ENCODE measurements around the gene MEIOSIN. TPM values are rescaled to one million over a fixed set of nuclear protein-coding genes. Genes with fewer than 3 reads are reported as not detected.

Gene MEIOSIN
- total RNA-seq, 1 donor from 2014 or later, result not detected

DNA sequence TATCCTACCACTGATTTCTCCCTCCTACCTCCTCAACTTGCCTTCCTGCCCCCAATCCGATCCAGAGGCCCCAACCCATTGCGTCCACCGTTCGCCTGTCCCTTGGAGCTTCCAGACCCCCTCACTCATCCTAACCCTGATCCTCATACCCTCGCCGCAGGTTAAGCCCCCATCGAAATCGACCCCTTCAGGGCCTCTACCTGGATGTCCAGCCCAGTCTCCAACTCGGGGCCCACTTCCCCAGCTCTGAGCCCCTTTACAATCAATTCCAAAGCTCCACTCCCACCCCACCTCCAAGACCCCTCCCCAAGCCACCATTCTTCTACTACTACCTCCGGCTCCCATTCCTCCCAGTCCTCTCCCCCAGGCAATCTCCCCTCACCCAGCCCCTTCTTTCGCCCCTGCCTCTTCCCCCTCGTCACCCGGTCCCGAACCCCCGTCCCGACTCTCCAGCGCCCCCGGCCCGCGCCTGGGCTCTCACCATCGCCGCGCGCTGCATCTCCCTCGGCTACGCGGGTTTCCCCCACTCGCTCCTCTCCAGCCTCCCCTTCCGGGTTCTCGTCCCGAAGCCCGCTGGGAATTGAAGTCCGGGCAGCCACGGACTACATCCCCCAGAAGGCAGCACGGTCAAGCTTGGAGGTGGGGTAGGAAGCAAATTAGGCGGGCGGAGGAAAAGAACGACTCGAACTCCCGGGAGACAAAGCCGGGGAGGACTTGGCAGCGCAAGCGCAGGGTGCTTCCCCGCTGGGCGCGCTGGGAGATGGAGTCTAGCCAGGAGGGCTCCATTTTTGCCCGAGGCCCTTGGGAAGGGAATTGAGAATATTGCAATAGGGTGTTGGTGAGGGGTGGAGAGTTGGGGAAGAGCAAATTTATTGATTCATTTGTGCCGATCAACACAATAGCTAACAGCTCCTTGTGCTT lies 2.6 kb upstream of the MEIOSIN start, which contains the start of gene FBXO46:
Gene FBXO46 (minus strand): TSS at position 529 of the 921 bp plus-strand sequence. CDS start 17,401 bp downstream, outside the sequence.
- H3K4me1 Mint-ChIP-seq (ENCODE audit: low read depth), result peaks cover 20% of the 10 kb centered on the region
- no peaks in the 10 kb centered on the region for H3K36me3 Mint-ChIP-seq (ENCODE audit: low read depth)
- peak; percentile 37 for TF ChIP-seq CTCF (IDR thresholded peaks at IDR 0.05)
- peak within 1 kb of the TSS; percentile 94 for H3K27ac Mint-ChIP-seq (ENCODE audit: unreplicated experiment)
- DNase-seq (ENCODE audit: low spot score), result peak; percentile 98
- H3K4me3 Mint-ChIP-seq (ENCODE audit: unreplicated experiment), result peak within 1 kb of the TSS; percentile 98
- no peaks in the 10 kb centered on the region for H3K9me3 Mint-ChIP-seq (ENCODE audit: low read depth)
- no peaks in the 10 kb centered on the region for H3K27me3 Mint-ChIP-seq (ENCODE audit: low read depth)

- no peaks in the 10 kb centered on the region for H3K9me3 Mint-ChIP-seq (ENCODE audit: low read depth)
- no peaks in the 10 kb centered on the region for H3K36me3 Mint-ChIP-seq (ENCODE audit: low read depth)
- no peak overlapping the region for H3K27ac Mint-ChIP-seq (ENCODE audit: unreplicated experiment)
- TF ChIP-seq CTCF (IDR thresholded peaks at IDR 0.05), result no peak
- H3K4me1 Mint-ChIP-seq (ENCODE audit: low read depth), result no peaks in the 10 kb centered on the region
- DNase-seq (ENCODE audit: low spot score), result no peak
- H3K4me3 Mint-ChIP-seq (ENCODE audit: unreplicated experiment), result no peak overlapping the region
- H3K27me3 Mint-ChIP-seq (ENCODE audit: low read depth), result no peaks in the 10 kb centered on the region
Observed at GRCh38 chr19:45739498-45740439, 6.5 kb downstream of the MEIOSIN start.

- TF ChIP-seq CTCF (IDR thresholded peaks at IDR 0.05), result no peak
- Mint-ChIP-seq H3K4me1 (ENCODE audit: low read depth) (peaks cover 7% of the 10 kb centered on the region), H3K4me3 (ENCODE audit: unreplicated experiment) (no peak overlapping the region), H3K9me3 (ENCODE audit: low read depth) (no peaks in the 10 kb centered on the region), H3K36me3 (ENCODE audit: low read depth) (no peaks in the 10 kb centered on the region), H3K27me3 (ENCODE audit: low read depth) (no peaks in the 10 kb centered on the region), H3K27ac (ENCODE audit: unreplicated experiment) (no peak overlapping the region)
- no peak for DNase-seq (ENCODE audit: low spot score)
Observed at GRCh38 chr19:45742969-45743368, 9.7 kb downstream of the MEIOSIN start.

DNA sequence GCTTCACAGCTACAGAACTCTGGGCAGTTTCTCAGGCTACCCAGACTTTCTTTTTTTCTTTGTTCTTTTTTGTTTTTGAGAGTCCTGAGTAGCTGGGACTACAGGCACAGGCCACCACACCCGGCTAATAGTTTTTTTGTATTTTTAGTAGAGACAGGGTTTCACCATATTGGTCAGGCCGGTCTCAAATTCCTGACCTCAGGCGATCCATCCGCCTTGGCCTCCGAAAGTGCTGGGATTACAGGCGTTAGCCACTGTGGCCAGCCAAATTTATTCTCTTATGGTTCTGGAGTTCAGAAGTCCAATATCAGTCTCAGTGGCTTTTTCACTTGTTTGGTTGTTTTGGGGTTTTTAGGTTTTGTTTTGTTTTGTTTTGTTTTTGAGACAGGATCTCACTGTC lies 12.4 kb downstream of the MEIOSIN start:
- DNase-seq (ENCODE audit: low spot score), result no peak
- no peak overlapping the region for H3K27ac Mint-ChIP-seq (ENCODE audit: unreplicated experiment)
- no peaks in the 10 kb centered on the region for H3K36me3 Mint-ChIP-seq (ENCODE audit: low read depth)
- H3K4me1 Mint-ChIP-seq (ENCODE audit: low read depth), result peaks cover 7% of the 10 kb centered on the region
- no peaks in the 10 kb centered on the region for H3K27me3 Mint-ChIP-seq (ENCODE audit: low read depth)
- H3K4me3 Mint-ChIP-seq (ENCODE audit: unreplicated experiment), result no peak overlapping the region
- no peak for TF ChIP-seq CTCF (IDR thresholded peaks at IDR 0.05)
- H3K9me3 Mint-ChIP-seq (ENCODE audit: low read depth), result no peaks in the 10 kb centered on the region

- no peaks in the 10 kb centered on the region for H3K9me3 Mint-ChIP-seq (ENCODE audit: low read depth)
- no peaks in the 10 kb centered on the region for H3K36me3 Mint-ChIP-seq (ENCODE audit: low read depth)
- no peak for DNase-seq (ENCODE audit: low spot score)
- TF ChIP-seq CTCF (IDR thresholded peaks at IDR 0.05), result no peak
- no peak overlapping the region for H3K4me3 Mint-ChIP-seq (ENCODE audit: unreplicated experiment)
- H3K27me3 Mint-ChIP-seq (ENCODE audit: low read depth), result no peaks in the 10 kb centered on the region
- H3K4me1 Mint-ChIP-seq (ENCODE audit: low read depth), result peaks cover 7% of the 10 kb centered on the region
- no peak overlapping the region for H3K27ac Mint-ChIP-seq (ENCODE audit: unreplicated experiment)
Observed at GRCh38 chr19:45746866-45747265, 13.6 kb downstream of the MEIOSIN start.

All from chondrocyte (in vitro differentiated cells).